Measurements from ENCODE around the gene UNKL.
A peak's percentile ranks its signal among the peaks of the same experiment; 100 is the strongest.

Gene UNKL, protein sequence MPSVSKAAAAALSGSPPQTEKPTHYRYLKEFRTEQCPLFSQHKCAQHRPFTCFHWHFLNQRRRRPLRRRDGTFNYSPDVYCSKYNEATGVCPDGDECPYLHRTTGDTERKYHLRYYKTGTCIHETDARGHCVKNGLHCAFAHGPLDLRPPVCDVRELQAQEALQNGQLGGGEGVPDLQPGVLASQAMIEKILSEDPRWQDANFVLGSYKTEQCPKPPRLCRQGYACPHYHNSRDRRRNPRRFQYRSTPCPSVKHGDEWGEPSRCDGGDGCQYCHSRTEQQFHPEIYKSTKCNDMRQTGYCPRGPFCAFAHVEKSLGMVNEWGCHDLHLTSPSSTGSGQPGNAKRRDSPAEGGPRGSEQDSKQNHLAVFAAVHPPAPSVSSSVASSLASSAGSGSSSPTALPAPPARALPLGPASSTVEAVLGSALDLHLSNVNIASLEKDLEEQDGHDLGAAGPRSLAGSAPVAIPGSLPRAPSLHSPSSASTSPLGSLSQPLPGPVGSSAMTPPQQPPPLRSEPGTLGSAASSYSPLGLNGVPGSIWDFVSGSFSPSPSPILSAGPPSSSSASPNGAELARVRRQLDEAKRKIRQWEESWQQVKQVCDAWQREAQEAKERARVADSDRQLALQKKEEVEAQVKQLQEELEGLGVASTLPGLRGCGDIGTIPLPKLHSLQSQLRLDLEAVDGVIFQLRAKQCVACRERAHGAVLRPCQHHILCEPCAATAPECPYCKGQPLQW

DNA sequence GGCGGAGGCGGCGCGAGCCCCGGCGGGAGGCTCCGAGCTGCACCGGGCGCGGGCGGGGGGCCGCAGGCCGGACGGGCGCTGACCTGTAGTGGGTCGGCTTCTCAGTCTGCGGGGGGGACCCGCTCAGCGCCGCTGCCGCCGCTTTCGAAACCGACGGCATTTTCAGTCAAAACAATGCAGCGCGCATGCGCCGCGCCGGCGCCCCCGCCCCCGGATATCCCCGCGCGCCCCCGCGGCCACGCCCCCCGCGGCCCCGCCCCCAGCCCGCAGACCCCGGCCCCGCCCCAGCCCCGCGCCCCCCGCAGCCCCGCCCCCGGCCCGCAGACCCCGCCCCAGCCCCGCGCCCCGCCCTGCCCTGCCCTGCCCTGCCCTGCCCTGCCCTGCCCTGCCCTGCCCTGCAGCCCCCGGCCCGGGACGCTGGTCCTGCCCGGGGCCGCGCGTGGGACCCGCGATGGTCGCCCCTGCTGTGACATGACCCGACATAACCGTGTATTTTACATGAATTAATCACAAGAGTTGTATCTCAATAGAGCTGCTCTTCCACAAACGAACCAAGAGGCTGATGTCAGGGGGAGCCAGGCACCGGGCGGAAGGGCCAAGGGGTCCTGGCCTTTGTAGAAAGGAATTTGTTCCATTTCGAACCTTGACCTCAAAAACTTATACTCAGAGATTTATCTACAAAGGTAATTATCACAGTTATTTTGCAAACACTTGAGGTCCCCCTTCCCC is at the start of gene UNKL:
Gene UNKL (minus strand): TSS at position 173 of the 729 bp plus-strand sequence. CDS start 13 bp downstream, at position 160.
- peak within 1 kb of the TSS; percentile 75 for H3K27ac ChIP-seq
- no peak for DNase-seq (ENCODE audit: low read depth, low spot score)

DNA sequence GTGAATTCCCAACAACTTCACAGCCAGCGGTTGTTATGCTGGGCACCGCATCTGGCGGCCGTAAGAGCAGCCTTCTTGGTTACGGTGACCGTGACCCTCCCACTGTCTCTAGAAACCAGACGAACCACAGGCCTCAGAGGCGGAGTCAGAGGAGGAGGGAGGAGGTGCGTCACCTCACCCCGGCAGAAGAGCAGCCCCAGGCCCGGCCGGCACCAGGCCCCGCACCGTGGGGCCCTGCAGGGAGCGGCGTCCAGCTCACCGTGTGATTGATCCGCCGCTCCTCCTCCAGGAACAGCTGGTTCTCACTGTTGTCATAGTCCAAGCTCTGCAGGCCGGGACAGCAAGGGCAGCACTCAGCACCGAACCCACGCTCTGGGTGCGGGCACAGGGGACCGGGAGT is 46.6 kb upstream of the UNKL start:
- no peak for DNase-seq (ENCODE audit: low read depth, low spot score)
- no peak overlapping the region for H3K27ac ChIP-seq

DNA sequence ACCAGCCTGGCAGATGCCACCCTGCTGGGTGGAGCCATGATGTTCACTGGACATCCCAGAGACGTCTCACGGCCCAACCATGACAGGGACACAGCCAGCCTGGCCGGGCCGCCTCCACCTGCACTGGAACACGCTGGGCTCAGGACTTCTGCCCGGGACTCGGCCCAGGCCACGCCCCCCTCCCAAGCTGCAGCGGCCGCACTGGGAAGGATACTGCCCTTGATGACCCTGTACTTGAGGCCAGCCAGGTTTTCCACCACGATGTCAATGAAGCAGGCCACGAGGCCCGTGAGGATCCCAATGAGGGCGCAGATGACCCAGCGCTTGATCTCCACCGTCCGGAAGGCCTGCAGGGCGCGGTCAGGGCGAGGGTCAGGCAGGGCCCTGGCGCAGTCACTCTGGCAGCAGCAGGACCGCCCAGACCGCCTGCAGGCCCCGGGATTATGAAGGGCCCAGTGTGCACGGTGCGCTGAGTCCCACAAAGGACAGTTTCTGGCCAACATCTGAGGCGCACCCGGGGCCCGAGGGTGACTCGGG is 46.2 kb upstream of the UNKL start:
- DNase-seq (ENCODE audit: low read depth, low spot score) = no peak
- no peak overlapping the region for H3K27ac ChIP-seq

DNA sequence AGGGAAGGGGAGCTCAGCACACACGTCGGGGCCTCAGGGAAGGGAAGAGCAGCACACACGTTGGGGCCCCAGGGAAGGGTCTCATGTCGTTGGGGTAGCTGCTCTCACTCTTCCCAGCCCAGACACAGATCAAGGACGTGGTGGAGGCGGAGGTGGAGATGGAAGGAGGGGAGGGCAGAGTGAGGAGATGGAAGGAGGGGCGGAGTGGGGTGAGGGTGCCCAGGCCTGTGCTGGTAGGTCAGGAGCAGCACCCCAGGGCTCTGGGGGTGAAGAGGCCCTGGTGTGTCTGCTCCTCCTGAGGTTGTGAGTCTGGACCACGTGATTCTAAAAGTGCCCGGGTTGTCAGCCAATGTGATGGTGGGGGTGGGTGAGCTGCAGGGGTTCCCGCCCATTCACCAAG is 45.5 kb upstream of the UNKL start:
- no peak for DNase-seq (ENCODE audit: low read depth, low spot score)
- H3K27ac ChIP-seq = no peak overlapping the region

DNA sequence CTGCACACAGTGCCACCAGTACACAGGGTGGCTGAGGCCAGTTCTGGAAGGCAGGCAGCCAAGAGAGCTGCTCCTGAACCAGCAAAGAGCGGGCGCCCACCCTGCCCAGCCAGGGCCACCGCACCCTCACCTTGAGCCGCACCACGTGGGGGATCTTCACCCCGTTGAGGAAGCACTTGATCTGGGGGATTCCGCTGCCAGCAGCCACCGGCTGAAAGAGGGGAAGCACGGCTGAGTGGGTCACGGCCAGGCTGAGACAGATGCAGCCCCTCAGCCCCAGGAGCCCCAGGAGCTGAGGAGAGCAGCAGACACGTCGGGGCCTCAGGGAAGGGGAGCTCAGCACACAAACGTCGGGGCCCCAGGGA is 44.5 kb upstream of the UNKL start:
- DNase-seq (ENCODE audit: low read depth, low spot score) = no peak
- H3K27ac ChIP-seq = no peak overlapping the region

DNA sequence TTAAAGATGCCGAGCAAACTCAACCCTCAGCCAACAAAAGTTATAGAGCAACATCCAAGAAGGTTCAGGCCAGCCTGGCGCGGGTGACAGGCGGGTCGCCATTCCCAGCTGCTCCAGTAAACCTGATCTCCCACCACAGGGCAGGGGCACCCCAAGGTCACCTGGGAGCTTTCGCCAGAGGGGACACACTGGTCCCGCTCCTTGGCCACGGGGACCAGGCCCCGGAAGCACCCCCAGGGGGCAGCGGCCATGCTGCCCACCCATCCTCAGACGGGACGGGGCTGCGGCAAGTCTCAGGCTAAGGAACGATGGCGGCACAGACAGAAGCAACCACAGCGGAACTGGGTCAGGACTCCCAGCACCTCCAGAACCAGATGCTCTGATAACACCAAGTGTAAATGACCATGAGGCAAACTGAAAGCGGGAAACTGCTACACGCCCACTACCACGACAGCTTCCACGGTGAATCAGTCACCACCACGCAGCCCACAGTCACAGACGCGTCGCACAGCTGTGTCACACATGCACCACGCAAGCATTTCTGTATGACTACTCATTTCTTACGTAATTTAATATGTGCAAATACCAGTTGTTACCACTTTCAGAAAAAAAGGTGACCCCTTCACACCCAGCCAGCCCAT is 44.0 kb upstream of the UNKL start:
- no peak overlapping the region for H3K27ac ChIP-seq
- DNase-seq (ENCODE audit: low read depth, low spot score) = no peak

DNA sequence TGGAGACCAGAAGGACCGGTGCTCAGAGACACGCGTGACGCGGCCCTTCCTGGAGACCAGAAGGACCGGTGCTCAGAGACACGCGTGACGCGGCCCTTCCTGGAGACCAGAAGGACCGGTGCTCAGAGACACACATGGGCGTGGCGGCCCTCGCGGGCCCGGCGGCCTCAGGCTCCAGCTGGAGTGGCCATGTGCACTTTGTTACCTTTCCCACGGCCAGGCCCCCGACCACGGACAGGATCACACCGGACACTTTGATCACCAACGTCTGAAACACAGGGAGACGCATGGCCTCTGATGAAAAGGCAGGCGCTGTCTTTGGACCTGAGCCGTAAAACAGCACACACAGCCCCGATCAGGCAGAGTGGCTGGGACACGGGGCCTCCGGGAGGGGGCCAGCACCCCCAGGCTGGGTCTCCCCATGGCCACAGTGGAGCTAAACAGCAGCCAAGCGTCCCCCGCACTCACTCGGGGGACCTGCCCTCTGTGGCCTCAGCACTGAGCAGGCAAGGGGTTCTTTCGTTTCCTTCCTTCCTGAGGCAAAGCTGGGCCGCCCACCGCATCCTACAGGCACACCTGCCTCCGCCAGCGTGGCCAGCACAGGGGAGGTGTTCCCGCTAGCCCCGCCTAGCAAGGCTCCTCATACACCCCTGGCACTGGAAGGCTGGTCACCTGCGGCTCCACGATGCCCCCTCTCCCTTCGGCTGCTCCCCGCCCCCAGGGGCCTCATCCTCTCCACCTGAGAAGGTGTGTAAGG is 43.2 kb upstream of the UNKL start:
- H3K27ac ChIP-seq = no peak overlapping the region
- DNase-seq (ENCODE audit: low read depth, low spot score) = no peak

DNA sequence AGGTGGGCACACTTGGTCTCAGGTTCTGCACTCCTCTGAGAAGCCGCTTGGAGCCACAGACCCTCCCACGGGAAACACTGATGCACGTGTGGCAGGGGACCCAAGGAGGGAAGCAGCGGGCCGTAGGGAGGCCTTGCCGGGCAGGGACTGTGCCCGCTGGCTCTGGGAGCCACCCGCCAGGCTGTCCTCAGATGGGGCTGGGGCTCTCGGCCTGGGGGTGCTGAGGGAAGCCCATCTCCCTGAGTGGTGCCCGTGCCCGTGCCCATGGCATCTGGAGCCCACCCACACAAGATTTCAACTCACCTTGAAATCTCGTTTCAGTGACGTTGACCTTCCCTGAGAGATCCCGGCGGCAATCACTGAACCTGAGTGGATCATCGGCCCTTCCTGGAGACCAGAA is 42.4 kb upstream of the UNKL start:
- no peak for DNase-seq (ENCODE audit: low read depth, low spot score)
- no peak overlapping the region for H3K27ac ChIP-seq

DNA sequence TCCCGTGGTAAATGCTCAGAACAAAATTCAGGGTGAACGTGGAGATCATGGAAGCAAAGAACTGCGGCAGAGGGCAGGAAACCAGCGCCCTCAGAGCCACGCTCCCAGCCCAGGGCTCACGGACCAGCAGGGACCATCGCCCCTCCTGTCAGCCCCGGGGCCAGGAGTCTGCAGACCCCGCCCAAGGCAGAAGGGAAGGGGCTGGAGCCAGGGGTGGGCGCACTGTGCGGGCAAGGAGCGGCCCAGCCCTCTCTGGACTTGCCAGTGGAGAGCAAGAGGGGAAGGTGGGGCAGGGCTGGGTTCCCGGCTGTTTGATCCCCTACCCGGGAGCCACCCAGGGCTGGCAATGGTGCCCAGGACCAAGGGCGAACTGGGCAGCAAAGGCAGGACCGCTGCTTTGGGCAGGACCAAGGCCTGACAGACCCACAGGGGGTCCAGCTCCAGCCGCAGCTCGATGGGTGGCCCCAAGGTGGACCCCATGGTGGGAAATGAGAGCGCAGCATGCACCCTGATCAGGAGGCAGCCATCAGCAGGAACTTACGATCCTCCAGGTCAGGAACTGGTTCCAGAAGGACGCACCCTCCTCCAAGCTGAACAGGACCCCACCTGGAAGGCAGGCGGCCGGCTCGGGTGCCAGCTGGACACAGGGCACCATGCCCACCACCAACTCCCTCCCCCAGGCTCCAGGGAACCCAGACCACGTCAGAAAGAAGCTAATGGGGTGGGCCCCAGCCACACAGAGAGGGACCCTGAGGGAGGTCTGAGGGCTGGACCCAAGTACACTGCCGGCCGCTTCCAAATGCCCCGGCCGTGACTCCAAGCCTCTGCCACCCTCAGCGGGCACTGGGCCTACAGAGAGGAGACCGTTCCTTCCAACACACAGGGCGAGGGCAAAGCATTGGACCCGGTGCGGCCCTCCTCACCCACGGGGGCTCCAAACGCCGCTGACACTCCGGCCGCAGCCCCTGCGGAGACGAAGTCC is 41.0 kb upstream of the UNKL start:
- no peak overlapping the region for H3K27ac ChIP-seq
- DNase-seq (ENCODE audit: low read depth, low spot score) = no peak

DNA sequence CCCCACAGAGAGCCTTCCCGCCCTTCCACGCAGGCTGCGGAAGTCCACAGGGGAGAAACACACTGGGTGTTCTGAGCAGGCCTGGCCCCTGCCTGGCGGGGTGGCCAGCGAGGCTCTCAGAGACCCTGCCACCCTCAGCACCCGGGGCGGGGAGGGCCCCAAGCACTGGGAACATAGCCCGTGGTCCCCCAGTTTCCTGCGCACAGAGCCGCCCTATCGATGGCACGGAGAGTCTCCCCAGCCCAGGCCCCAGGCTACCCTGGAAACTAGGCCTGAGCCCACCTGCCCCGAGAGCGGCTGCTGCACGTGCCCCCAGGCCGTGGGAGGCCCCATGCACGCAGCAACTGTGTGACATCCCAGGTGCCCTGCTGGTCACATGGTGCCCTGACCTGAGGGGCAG is 40.1 kb upstream of the UNKL start:
- no peak for DNase-seq (ENCODE audit: low read depth, low spot score)
- no peak overlapping the region for H3K27ac ChIP-seq

DNA sequence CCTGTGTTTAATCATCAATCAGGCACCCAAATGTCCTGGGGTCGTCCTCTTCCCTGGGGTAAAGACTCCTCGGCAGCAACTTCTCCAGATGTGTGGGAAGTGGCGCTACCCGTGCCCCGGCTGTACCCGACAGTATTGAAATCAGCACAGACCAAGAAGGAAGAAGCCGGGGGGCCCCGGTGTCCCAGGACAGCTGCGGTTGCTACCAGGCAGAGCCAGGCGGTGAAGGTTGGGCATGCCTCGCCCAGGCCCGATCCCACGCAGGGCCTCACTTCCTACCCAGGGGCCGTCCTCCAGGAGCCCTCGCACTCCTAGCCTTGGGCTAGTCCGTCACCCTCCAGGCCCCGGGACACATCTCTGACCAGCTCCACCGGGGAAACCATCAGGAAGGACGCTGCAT is 38.8 kb upstream of the UNKL start:
- no peak for DNase-seq (ENCODE audit: low read depth, low spot score)

DNA sequence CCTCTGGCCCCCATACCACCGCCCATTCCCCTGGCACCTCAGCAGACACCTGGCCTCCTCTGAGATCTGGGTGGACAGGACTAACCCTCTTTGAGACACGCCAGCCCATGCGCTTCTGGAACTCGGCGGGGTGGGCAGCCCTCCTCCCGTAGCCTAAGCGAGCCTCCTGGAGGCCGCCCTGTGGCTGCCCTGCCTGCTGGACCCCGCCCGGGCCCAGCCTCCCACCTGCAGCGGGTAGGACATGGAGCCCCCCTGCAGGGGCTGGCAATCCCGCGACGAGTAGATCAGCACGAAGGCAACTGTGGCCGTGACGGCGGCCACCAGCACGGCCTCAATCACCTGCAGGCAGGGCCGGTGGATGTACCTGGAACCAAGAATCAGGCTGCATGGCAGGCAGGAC is 38.0 kb upstream of the UNKL start:
- no peak overlapping the region for H3K27ac ChIP-seq

More for the DNA sequence above, 38.8 kb upstream of the UNKL start:
- H3K27ac ChIP-seq = no peak overlapping the region

DNA sequence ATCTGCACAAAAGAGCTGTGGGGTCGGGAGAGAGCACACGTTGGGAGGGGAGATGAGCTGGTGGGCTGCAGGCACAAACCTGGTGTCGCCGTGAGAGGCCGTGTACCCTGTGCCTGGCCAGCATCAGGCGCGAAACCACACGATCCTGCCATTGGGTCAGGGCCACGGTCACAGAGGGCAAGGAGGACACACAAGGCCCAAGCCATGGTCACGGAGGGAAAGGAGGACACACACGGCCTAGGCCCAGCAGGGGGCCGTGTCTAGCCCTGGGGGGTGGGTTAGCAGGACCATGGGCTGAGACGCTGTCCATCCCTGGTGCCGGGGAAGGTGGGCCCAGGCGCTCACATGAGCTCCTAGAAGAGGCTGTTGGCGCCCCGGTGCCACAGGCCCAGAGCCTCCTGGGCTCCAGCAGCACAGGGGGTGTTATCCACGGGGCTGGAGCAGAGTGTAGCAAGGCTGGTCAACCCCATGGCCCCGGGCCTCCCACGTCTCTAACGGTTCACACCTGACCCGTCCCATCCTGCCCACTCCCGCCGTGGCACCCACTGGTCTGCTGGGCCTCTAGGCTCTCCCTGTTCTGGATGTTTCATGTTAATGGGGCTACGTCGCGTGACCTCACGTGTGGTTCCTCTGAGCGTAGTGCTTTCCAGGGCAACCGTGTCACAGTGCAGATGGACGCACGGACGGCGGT is 37.3 kb upstream of the UNKL start:
- no peak for DNase-seq (ENCODE audit: low read depth, low spot score)

More for the DNA sequence above, 38.0 kb upstream of the UNKL start:
- DNase-seq (ENCODE audit: low read depth, low spot score) = no peak

DNA sequence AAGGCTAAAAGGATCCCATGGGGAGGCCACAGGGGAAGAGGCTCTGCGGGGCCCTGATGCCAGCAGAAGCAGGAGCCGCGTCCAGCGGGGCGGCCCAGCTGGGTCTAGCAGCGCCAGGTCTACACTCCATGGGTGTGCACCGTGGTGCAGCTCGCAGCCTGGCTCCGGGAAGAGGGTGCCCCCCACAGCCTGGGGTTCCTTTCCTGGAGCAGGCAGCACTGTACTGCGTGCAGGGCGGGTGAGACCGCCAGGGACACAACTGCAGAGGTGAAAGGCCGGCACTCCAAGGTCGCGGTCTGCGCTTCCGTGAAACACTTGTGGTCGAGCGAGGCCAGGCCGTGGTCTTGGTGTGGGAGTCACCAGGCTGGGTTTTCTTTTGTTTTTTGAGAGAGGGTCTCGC is 36.3 kb upstream of the UNKL start:
- DNase-seq (ENCODE audit: low read depth, low spot score) = no peak
- no peak overlapping the region for H3K27ac ChIP-seq

More for the DNA sequence above, 37.3 kb upstream of the UNKL start:
- H3K27ac ChIP-seq = no peak overlapping the region

DNA sequence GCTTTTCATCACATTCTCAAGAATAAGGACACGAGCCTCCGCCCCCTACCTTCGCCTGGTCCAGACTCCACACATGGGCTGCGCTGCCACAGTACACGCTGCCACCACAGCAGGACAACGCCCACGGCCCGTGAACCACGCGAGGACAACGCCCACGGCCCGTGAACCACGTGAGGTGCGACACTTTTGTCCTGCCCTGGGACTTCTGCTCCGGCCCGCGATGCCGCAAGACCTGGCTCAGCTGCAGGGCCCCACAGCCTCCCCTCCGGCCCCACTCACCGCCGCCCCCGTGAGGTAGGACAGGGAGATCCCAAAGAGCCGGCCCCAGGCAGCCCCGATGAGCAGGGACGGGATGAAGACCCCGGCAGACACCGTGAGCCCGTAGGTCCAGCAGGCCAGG is 35.7 kb upstream of the UNKL start:
- no peak for DNase-seq (ENCODE audit: low read depth, low spot score)
- no peak overlapping the region for H3K27ac ChIP-seq

DNA sequence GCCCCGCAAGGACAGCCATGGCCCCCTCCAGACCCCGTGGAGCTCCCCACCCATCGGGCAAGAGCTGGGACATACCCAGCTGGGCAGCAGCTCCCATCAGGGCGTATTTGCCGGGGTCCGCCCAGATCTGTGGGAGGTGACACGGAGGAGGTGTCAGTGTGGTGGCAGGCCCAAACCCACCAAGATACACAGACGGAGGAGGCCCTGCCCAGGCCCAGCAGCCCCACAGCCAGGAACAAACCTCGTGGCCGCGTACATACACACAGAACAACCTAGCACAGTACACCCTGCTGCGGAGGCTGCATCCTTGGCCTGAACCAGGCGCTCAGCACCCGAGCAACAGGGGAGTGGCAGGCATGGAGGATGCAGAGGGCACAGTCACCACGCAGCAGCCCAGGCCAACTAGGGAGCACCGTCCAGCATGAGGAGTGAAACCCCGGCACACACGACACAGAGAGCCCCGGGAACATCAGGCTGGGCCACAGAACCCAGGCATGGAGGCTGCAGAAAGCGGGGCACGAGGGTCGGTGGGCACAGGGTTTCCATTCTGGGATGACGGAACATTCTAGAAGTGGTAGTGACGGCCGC is 34.8 kb upstream of the UNKL start:
- no peak for DNase-seq (ENCODE audit: low read depth, low spot score)
- H3K27ac ChIP-seq = no peak overlapping the region

DNA sequence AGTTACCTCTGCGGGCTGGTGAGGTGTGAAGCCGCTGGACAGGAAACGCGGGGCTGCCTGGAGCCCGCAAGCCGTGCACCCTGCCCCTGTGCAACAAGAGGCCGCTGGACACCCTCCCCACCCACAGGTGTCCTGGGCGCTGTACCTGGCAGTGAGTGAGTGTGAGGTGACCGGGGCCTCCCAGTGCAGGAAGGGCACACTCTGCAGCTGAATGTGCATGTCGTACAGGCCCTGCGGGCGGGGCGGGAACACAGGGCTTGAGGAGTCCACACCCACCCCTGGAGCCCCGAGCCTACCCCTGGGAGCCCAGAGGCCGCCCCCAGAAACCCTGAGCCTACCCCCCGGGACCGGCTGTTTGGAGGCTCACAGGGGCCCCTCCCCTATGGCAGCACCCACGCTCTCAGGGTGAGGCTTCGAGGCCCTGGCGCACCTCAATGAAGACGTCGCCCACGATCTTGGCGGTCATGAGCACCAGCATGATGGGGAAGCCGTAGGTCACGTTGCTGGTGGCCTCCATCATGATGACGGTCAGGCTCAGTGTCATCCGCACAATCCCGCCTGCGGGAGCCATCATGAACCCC is 34.1 kb upstream of the UNKL start:
- no peak for DNase-seq (ENCODE audit: low read depth, low spot score)
- no peak overlapping the region for H3K27ac ChIP-seq

Measured in epithelial cell of prostate (primary cell).